ENCODE measurements around the gene PNMT.
A peak's percentile ranks its signal among the peaks of the same experiment; 100 is the strongest.

PNMT gene

GRCh38 chr17:39633570-39634183, 34.6 kb upstream of the PNMT start:
- no peak for DNase-seq (ENCODE audit: low read depth, low spot score)

- DNase-seq (ENCODE audit: low read depth, low spot score): no peak
Measured at GRCh38 chr17:39634384-39634871, 33.8 kb upstream of the PNMT start.

GRCh38 chr17:39635614-39636176, 32.6 kb upstream of the PNMT start:
- DNase-seq (ENCODE audit: low read depth, low spot score): no peak

- no peak for DNase-seq (ENCODE audit: low read depth, low spot score)
Measured at GRCh38 chr17:39636587-39636926, 31.7 kb upstream of the PNMT start.

- DNase-seq (ENCODE audit: low read depth, low spot score): peak; percentile 83
Measured at GRCh38 chr17:39636927-39637736, 31.1 kb upstream of the PNMT start, which contains the start of gene STARD3. TSS of gene STARD3 (plus strand) at chr17:39637144. CDS start at chr17:39653532, 16,388 bp downstream.

GRCh38 chr17:39638317-39638716, 29.9 kb upstream of the PNMT start:
- DNase-seq (ENCODE audit: low read depth, low spot score): no peak

GRCh38 chr17:39639043-39639442, 29.2 kb upstream of the PNMT start:
- DNase-seq (ENCODE audit: low read depth, low spot score): no peak

- no peak for DNase-seq (ENCODE audit: low read depth, low spot score)
Measured at GRCh38 chr17:39639566-39640458, 28.4 kb upstream of the PNMT start.

- no peak for DNase-seq (ENCODE audit: low read depth, low spot score)
Measured at GRCh38 chr17:39640591-39641031, 27.6 kb upstream of the PNMT start.

GRCh38 chr17:39641097-39641496, 27.2 kb upstream of the PNMT start:
- DNase-seq (ENCODE audit: low read depth, low spot score): no peak

GRCh38 chr17:39641883-39642282, 26.4 kb upstream of the PNMT start:
- DNase-seq (ENCODE audit: low read depth, low spot score): no peak

GRCh38 chr17:39642291-39643074, 25.8 kb upstream of the PNMT start:
- DNase-seq (ENCODE audit: low read depth, low spot score): no peak

- no peak for DNase-seq (ENCODE audit: low read depth, low spot score)
Measured at GRCh38 chr17:39643271-39643670, 25.0 kb upstream of the PNMT start.

GRCh38 chr17:39647256-39647655, 21.0 kb upstream of the PNMT start:
- DNase-seq (ENCODE audit: low read depth, low spot score): no peak

- no peak for DNase-seq (ENCODE audit: low read depth, low spot score)
Measured at GRCh38 chr17:39648616-39649366, 19.5 kb upstream of the PNMT start.

GRCh38 chr17:39650121-39650579, 18.1 kb upstream of the PNMT start:
- DNase-seq (ENCODE audit: low read depth, low spot score): no peak

GRCh38 chr17:39651923-39652586, 16.2 kb upstream of the PNMT start:
- DNase-seq (ENCODE audit: low read depth, low spot score): no peak

GRCh38 chr17:39652587-39653315, 15.5 kb upstream of the PNMT start:
- no peak for DNase-seq (ENCODE audit: low read depth, low spot score)

- DNase-seq (ENCODE audit: low read depth, low spot score): no peak
Measured at GRCh38 chr17:39653316-39653661, 15.0 kb upstream of the PNMT start.
